HG03280 (cell line): ENCODE data around the gene F13A1.
"Not testable (repeated sequence)": the region's sequence is repeated elsewhere in the genome, so short reads cannot be mapped to it uniquely, and the experiment has no call there.

Experiments used
- ATAC-seq: cut with Tn5 transposase; IDR thresholded peaks from one replicate; pipeline ENCODE4 v1.9.1; 2021; ENCODE audit warnings: mild to moderate bottlenecking, moderate library complexity; ENCODE audit not compliant: unreplicated experiment

Gene F13A1

GRCh38 chr6:6320901-6321300 lies 439 bp upstream of the F13A1 start:
- no peak for ATAC-seq

GRCh38 chr6:6317825-6318733 lies 2.4 kb downstream of the F13A1 start:
- no peak for ATAC-seq

GRCh38 chr6:6317386-6317785 lies 3.1 kb downstream of the F13A1 start:
- no peak for ATAC-seq

GRCh38 chr6:6315660-6316059 lies 4.8 kb downstream of the F13A1 start:
- no peak for ATAC-seq

GRCh38 chr6:6314596-6314995 lies 5.9 kb downstream of the F13A1 start:
- no peak for ATAC-seq

GRCh38 chr6:6312901-6313441 lies 7.5 kb downstream of the F13A1 start:
- ATAC-seq: no peak

- ATAC-seq: no peak
Measured at GRCh38 chr6:6305575-6305974, 14.9 kb downstream of the F13A1 start.

- ATAC-seq: not testable (repeated sequence)
Measured at GRCh38 chr6:6300383-6300782, 20.1 kb downstream of the F13A1 start.

GRCh38 chr6:6293317-6293716 lies 27.1 kb downstream of the F13A1 start:
- ATAC-seq: no peak

- ATAC-seq: no peak
Measured at GRCh38 chr6:6287415-6287814, 33.0 kb downstream of the F13A1 start.

- no peak for ATAC-seq
Measured at GRCh38 chr6:6285679-6286078, 34.8 kb downstream of the F13A1 start.

GRCh38 chr6:6284221-6284966 lies 36.1 kb downstream of the F13A1 start:
- ATAC-seq: no peak

- no peak for ATAC-seq
Measured at GRCh38 chr6:6283746-6284145, 36.7 kb downstream of the F13A1 start.

GRCh38 chr6:6282716-6283115 lies 37.7 kb downstream of the F13A1 start:
- ATAC-seq: no peak

GRCh38 chr6:6277413-6277812 lies 43.0 kb downstream of the F13A1 start:
- ATAC-seq: no peak

- no peak for ATAC-seq
Measured at GRCh38 chr6:6270948-6271535, 49.4 kb downstream of the F13A1 start.

- no peak for ATAC-seq
Measured at GRCh38 chr6:6260196-6260722, 60.2 kb downstream of the F13A1 start.

- no peak for ATAC-seq
Measured at GRCh38 chr6:6256886-6257285, 63.6 kb downstream of the F13A1 start.

GRCh38 chr6:6256259-6256658 lies 64.2 kb downstream of the F13A1 start:
- no peak for ATAC-seq

GRCh38 chr6:6251555-6252280 lies 68.7 kb downstream of the F13A1 start:
- ATAC-seq: no peak

GRCh38 chr6:6248651-6249050 lies 71.8 kb downstream of the F13A1 start:
- ATAC-seq: no peak
